Lower lobe of right lung (tissue), 2 donors: Measurements from ENCODE around the gene IFNLR1. TPM values are rescaled to one million over a fixed set of nuclear protein-coding genes. Genes with fewer than 3 reads are reported as not detected.

Experiments used
- ATAC-seq, 2 donors: fragments of 200-7000 bp; cut with Tn5 transposase; one replicate each; pipeline ENCODE4 v1.9.1; 2020 to 2022; ENCODE audit warnings: mild to moderate bottlenecking in 2 of 2, moderate library complexity in 2 of 2
- DNase-seq: peaks from one replicate; pipeline ENCODE4 v3.0.0-alpha.2; 2020
- H3K27ac ChIP-seq: fragments of 200-600 bp; one replicate; pipeline ENCODE4 v1.8.0; 2022
- H3K27me3 ChIP-seq: fragments of 200-600 bp; one replicate; pipeline ENCODE4 v1.8.0; 2022; ENCODE audit warnings: low read depth
- H3K36me3 ChIP-seq: fragments of 200-600 bp; one replicate; pipeline ENCODE4 v1.8.0; 2022; ENCODE audit warnings: mild to moderate bottlenecking
- H3K4me1 ChIP-seq: fragments of 200-600 bp; one replicate; pipeline ENCODE4 v1.8.0; 2022
- H3K4me3 ChIP-seq: fragments of 200-600 bp; one replicate; pipeline ENCODE4 v1.8.0; 2022; ENCODE audit warnings: mild to moderate bottlenecking
- H3K9me3 ChIP-seq: fragments of 200-600 bp; one replicate; pipeline ENCODE4 v1.8.0; 2022
- CTCF ChIP-seq: fragments of 200-600 bp; IDR thresholded peaks from one replicate; pipeline ENCODE4 v1.8.0; 2022; ENCODE audit warnings: antibody characterized with exemption, mild to moderate bottlenecking
- intact Hi-C: fragments of 100-400 bp; cut with DNase I; formaldehyde crosslinking; loops from one replicate; pipeline ENCODE4 v1.11.0; 2022
- total RNA-seq: library from RNA; stranded (reverse); fragmentation: NEBNext Ultra II Directional; extraction: Animal tissue kit (Norgen Biotek cat#: 25700); gene quantifications from one replicate; pipeline ENCODE4 v1.2.1, GENCODE V29; 2021
- donor health status: DM: no; HTN: yes; CAD: no; lungs with severe emphysema.

Gene IFNLR1
- total RNA-seq, 1 donor from 2014 or later = 11.7 TPM

GRCh38 chr1:24193046-24193445 is 6.0 kb upstream of the IFNLR1 start:
- DNase-seq = no peak
- intact Hi-C loops = no loop called here
- TF ChIP-seq CTCF = no peak

GRCh38 chr1:24191860-24192259 is 4.8 kb upstream of the IFNLR1 start:
- intact Hi-C loops = no loop called here
- H3K27me3 ChIP-seq = peaks cover 11% of the 10 kb centered on the region
- H3K36me3 ChIP-seq = no peaks in the 10 kb centered on the region
- H3K27ac ChIP-seq = no peak overlapping the region
- no peak for TF ChIP-seq CTCF
- peak; percentile 51 to 73 for ATAC-seq
- DNase-seq = no peak
- no peaks in the 10 kb centered on the region for H3K9me3 ChIP-seq
- H3K4me3 ChIP-seq = no peak overlapping the region
- H3K4me1 ChIP-seq = peaks cover 40% of the 10 kb centered on the region

More at GRCh38 chr1:24193046-24193445, 6.0 kb upstream of the IFNLR1 start:
- Histone ChIP-seq H3K36me3 (no peaks in the 10 kb centered on the region), H3K27ac (no peak overlapping the region), H3K9me3 (no peaks in the 10 kb centered on the region), H3K27me3 (no peaks in the 10 kb centered on the region), H3K4me3 (no peak overlapping the region), H3K4me1 (peaks cover 32% of the 10 kb centered on the region)
- ATAC-seq = peak in 1 of 2 donors; percentile 21

GRCh38 chr1:24190983-24191461 is 3.9 kb upstream of the IFNLR1 start:
- peak overlapping the region; percentile 28 for H3K27ac ChIP-seq
- no peaks in the 10 kb centered on the region for H3K9me3 ChIP-seq
- ATAC-seq (no peak), DNase-seq (no peak)
- peaks cover 43% of the 10 kb centered on the region for H3K4me1 ChIP-seq
- no peak for TF ChIP-seq CTCF
- H3K4me3 ChIP-seq = no peak overlapping the region
- no peaks in the 10 kb centered on the region for H3K36me3 ChIP-seq
- peaks cover 13% of the 10 kb centered on the region for H3K27me3 ChIP-seq
- intact Hi-C loops = no loop called here

- DNase-seq (peak; percentile 59), ATAC-seq (peak in 1 of 2 donors; percentile 12)
- no peaks in the 10 kb centered on the region for H3K36me3 ChIP-seq
- intact Hi-C loops = no loop called here
- H3K4me3 ChIP-seq = no peak overlapping the region
- peak overlapping the region; percentile 8 for H3K27ac ChIP-seq
- no peaks in the 10 kb centered on the region for H3K9me3 ChIP-seq
- peaks cover 43% of the 10 kb centered on the region for H3K4me1 ChIP-seq
- no peak for TF ChIP-seq CTCF
- H3K27me3 ChIP-seq = peaks cover 13% of the 10 kb centered on the region
Observed at GRCh38 chr1:24189528-24189927, 2.4 kb upstream of the IFNLR1 start.

GRCh38 chr1:24186711-24186992 is 437 bp downstream of the IFNLR1 start:
- no peaks in the 10 kb centered on the region for H3K36me3 ChIP-seq
- peak overlapping the region; percentile 79 for H3K27ac ChIP-seq
- no peak for ATAC-seq
- DNase-seq = no peak
- intact Hi-C loops = no loop called here
- peaks cover 13% of the 10 kb centered on the region for H3K27me3 ChIP-seq
- H3K9me3 ChIP-seq = no peaks in the 10 kb centered on the region
- H3K4me3 ChIP-seq = peak overlapping the region; percentile 66
- TF ChIP-seq CTCF = no peak
- peaks cover 35% of the 10 kb centered on the region for H3K4me1 ChIP-seq
